ENCODE data around the gene GTPBP8.

DNA sequence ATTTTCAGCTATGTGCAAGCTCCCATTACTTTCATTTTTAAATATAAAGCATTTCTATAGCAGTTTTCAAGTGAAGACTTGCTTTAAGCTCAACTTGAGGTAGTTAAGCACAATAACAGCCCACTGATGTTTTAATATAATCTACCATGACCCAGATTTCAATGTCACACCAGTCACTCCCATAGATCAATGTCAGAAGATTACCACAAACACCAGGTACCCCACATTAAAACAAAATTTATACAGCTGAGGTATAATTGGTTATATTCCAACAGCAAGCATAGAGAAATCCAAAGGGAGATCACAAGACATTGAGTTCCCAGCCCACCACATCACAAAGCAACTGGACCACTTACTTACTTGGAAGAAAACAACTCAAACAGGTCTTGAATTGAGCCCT is 22.8 kb downstream of the GTPBP8 start:
- no peak for TF ChIP-seq SUZ12 (IDR thresholded peaks at IDR 0.05; ENCODE audit: low read depth, low read length)
- TF ChIP-seq, protein P1, sequence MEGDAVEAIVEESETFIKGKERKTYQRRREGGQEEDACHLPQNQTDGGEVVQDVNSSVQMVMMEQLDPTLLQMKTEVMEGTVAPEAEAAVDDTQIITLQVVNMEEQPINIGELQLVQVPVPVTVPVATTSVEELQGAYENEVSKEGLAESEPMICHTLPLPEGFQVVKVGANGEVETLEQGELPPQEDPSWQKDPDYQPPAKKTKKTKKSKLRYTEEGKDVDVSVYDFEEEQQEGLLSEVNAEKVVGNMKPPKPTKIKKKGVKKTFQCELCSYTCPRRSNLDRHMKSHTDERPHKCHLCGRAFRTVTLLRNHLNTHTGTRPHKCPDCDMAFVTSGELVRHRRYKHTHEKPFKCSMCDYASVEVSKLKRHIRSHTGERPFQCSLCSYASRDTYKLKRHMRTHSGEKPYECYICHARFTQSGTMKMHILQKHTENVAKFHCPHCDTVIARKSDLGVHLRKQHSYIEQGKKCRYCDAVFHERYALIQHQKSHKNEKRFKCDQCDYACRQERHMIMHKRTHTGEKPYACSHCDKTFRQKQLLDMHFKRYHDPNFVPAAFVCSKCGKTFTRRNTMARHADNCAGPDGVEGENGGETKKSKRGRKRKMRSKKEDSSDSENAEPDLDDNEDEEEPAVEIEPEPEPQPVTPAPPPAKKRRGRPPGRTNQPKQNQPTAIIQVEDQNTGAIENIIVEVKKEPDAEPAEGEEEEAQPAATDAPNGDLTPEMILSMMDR (CRISPR knock-in tag; IDR thresholded peaks at IDR 0.05), result no peak
- TF ChIP-seq, protein P2, sequence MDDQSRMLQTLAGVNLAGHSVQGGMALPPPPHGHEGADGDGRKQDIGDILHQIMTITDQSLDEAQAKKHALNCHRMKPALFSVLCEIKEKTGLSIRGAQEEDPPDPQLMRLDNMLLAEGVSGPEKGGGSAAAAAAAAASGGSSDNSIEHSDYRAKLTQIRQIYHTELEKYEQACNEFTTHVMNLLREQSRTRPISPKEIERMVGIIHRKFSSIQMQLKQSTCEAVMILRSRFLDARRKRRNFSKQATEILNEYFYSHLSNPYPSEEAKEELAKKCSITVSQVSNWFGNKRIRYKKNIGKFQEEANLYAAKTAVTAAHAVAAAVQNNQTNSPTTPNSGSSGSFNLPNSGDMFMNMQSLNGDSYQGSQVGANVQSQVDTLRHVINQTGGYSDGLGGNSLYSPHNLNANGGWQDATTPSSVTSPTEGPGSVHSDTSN (CRISPR knock-in tag; IDR thresholded peaks at IDR 0.05; ENCODE audit: borderline replicate concordance), result no peak
- TF ChIP-seq EZH2 (conservative IDR thresholded peaks at IDR 0.05; ENCODE audit: low read depth, low read length), result no peak
- TF ChIP-seq NR2F6 (IDR thresholded peaks at IDR 0.05), result no peak
- TF ChIP-seq NR2F6 (CRISPR knock-in tag; IDR thresholded peaks at IDR 0.05), result no peak
- TF ChIP-seq ZBTB7A (CRISPR knock-in tag; IDR thresholded peaks at IDR 0.05), result no peak
- TF ChIP-seq POLR2A (IDR thresholded peaks at IDR 0.05; ENCODE audit: insufficient read depth in 1 of 2, low read depth in 2 of 2, low read length in 2 of 2), result no peak
- no peak for TF ChIP-seq HNF4G (IDR thresholded peaks at IDR 0.05; ENCODE audit: borderline replicate concordance, low read depth, low read length)
- no peak for TF ChIP-seq HNF4G (CRISPR knock-in tag; IDR thresholded peaks at IDR 0.05; ENCODE audit: borderline replicate concordance, low read depth)
- no peak for TF ChIP-seq HDAC1 (CRISPR knock-in tag; IDR thresholded peaks at IDR 0.05)
- no peak for TF ChIP-seq HMGA1 (CRISPR knock-in tag; conservative IDR thresholded peaks at IDR 0.05)
- TF ChIP-seq, protein P3, sequence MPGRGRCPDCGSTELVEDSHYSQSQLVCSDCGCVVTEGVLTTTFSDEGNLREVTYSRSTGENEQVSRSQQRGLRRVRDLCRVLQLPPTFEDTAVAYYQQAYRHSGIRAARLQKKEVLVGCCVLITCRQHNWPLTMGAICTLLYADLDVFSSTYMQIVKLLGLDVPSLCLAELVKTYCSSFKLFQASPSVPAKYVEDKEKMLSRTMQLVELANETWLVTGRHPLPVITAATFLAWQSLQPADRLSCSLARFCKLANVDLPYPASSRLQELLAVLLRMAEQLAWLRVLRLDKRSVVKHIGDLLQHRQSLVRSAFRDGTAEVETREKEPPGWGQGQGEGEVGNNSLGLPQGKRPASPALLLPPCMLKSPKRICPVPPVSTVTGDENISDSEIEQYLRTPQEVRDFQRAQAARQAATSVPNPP (CRISPR knock-in tag; IDR thresholded peaks at IDR 0.05), result no peak
- TF ChIP-seq, protein P4, sequence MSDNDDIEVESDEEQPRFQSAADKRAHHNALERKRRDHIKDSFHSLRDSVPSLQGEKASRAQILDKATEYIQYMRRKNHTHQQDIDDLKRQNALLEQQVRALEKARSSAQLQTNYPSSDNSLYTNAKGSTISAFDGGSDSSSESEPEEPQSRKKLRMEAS (IDR thresholded peaks at IDR 0.05), result no peak
- TF ChIP-seq ZNF121 (CRISPR knock-in tag; IDR thresholded peaks at IDR 0.05), result no peak
- TF ChIP-seq ZNF3 (CRISPR knock-in tag; IDR thresholded peaks at IDR 0.05), result no peak
